Fibroblast of skin of back (primary cell): ENCODE results near the gene PROB1. TPM values are rescaled to one million over a fixed set of nuclear protein-coding genes. Genes with fewer than 3 reads are reported as not detected.
"Not testable (repeated sequence)": the region's sequence is repeated elsewhere in the genome, so short reads cannot be mapped to it uniquely, and the experiment has no call there.

Experiments used
- DNase-seq: peaks from one replicate; pipeline ENCODE4 v3.0.0-alpha.2; 2013
- polyA plus RNA-seq, 2 experiments: library from polyadenylated mRNA; unstranded; fragments of 120-200 nt; gene quantifications; one replicate each; pipeline ENCODE4 v1.2.1, GENCODE V29; 2013; ENCODE audit not compliant: insufficient read length in 2 of 2

PROB1 gene
- polyA plus RNA-seq (2013, experiment 1 of 2; ENCODE audit: insufficient read length), result 0.84 TPM
- 0.59 TPM for polyA plus RNA-seq (2013, experiment 2 of 2; ENCODE audit: insufficient read length)

GRCh38 chr5:139394654-139395566 is at the start of gene PROB1:
Gene PROB1 (minus strand): TSS chr5:139395104. CDS start chr5:139395081, 23 bp downstream.
- DNase-seq, result no peak

GRCh38 chr5:139443831-139444453 is 49.0 kb upstream of the PROB1 start:
- DNase-seq, result peak; percentile 90

- not testable (repeated sequence) for DNase-seq
These were observed 45.5 kb upstream of the PROB1 start for GRCh38 chr5:139440416-139440815.

GRCh38 chr5:139439013-139439903 is 44.4 kb upstream of the PROB1 start, which contains the start of gene DNAJC18:
Gene DNAJC18 (minus strand): TSS chr5:139439525. CDS start chr5:139439445, 80 bp downstream.
- peak; percentile 90 for DNase-seq

GRCh38 chr5:139438707-139439012 is 43.8 kb upstream of the PROB1 start:
- DNase-seq, result no peak

- no peak for DNase-seq
These were observed 40.8 kb upstream of the PROB1 start for GRCh38 chr5:139435676-139436075.

- no peak for DNase-seq
These were observed 36.8 kb upstream of the PROB1 start for GRCh38 chr5:139431706-139432105.

- no peak for DNase-seq
These were observed 35.1 kb upstream of the PROB1 start for GRCh38 chr5:139430015-139430414.

GRCh38 chr5:139426203-139426885 is 31.4 kb upstream of the PROB1 start:
- no peak for DNase-seq

GRCh38 chr5:139425497-139425896 is 30.6 kb upstream of the PROB1 start:
- no peak for DNase-seq

- peak; percentile 67 for DNase-seq
These were observed 27.5 kb upstream of the PROB1 start for GRCh38 chr5:139422307-139422893.

GRCh38 chr5:139419226-139420192 is 24.6 kb upstream of the PROB1 start:
- no peak for DNase-seq

- no peak for DNase-seq
These were observed 23.9 kb upstream of the PROB1 start for GRCh38 chr5:139418793-139419192.

- no peak for DNase-seq
These were observed 22.3 kb upstream of the PROB1 start for GRCh38 chr5:139417214-139417613.

- no peak for DNase-seq
These were observed 21.7 kb upstream of the PROB1 start for GRCh38 chr5:139416651-139417050.

GRCh38 chr5:139415869-139416268 is 21.0 kb upstream of the PROB1 start:
- no peak for DNase-seq

- DNase-seq, result no peak
These were observed 20.4 kb upstream of the PROB1 start for GRCh38 chr5:139415221-139415861.

- no peak for DNase-seq
These were observed 19.8 kb upstream of the PROB1 start for GRCh38 chr5:139414581-139415130.

- DNase-seq, result no peak
These were observed 19.1 kb upstream of the PROB1 start for GRCh38 chr5:139413963-139414362.

- DNase-seq, result no peak
These were observed 18.2 kb upstream of the PROB1 start for GRCh38 chr5:139413153-139413552.
